BJ (cell line): ENCODE data around the gene PDZD2. TPM values are rescaled to one million over a fixed set of nuclear protein-coding genes. Genes with fewer than 3 reads are reported as not detected.
"Not testable (repeated sequence)": the region's sequence is repeated elsewhere in the genome, so short reads cannot be mapped to it uniquely, and the experiment has no call there.

Experiments used
- CTCF ChIA-PET: fragments of 350-600 bp; formaldehyde crosslinking; extraction: SDS; loops from one replicate; lab custom pipeline; 2021; ENCODE audit warnings: antibody characterized with exemption, inconsistent platforms; lab: Yijun Ruan, JAX
- POLR2A ChIA-PET: fragments of 300-600 bp; sonication (Branson Sonifier 250); formaldehyde crosslinking; extraction: SDS; loops from one replicate; lab custom pipeline; 2021; ENCODE audit warnings: antibody characterized with exemption; lab: Charles Lee
- DNase-seq: peaks from one replicate; pipeline ENCODE4 v3.0.0-alpha.2; 2011; ENCODE audit warnings: low read depth
- H3K27me3 ChIP-seq: 2 replicates; pipeline ENCODE4 v1.6.0; 2011; ENCODE audit warnings: low read length; ENCODE audit not compliant: control insufficient read depth, insufficient read depth
- H3K36me3 ChIP-seq: 2 replicates; pipeline ENCODE4 v1.5.1; 2011; ENCODE audit warnings: low read length; ENCODE audit not compliant: control insufficient read depth, insufficient read depth
- H3K4me3 ChIP-seq: 2 replicates; pipeline ENCODE4 v1.5.1; 2011; ENCODE audit warnings: low read depth, mild to moderate bottlenecking, control low read depth, low read length
- polyA plus RNA-seq: library from polyadenylated mRNA; depleted of rRNA; stranded (reverse); fragments of >200 nt; gene quantifications from 2 replicates; pipeline ENCODE4 v1.2.3, GENCODE V29; 2011
- TF ChIP-seq, protein P1 (sequence below): IDR thresholded peaks from 2 replicates; pipeline ENCODE4 v1.5.1; 2011; ENCODE audit warnings: low read depth, mild to moderate bottlenecking, control low read depth, inconsistent platforms, low read length, moderate library complexity; ENCODE audit not compliant: insufficient read depth

Gene PDZD2
- polyA plus RNA-seq, 1 experiment: 0.06 TPM

DNA sequence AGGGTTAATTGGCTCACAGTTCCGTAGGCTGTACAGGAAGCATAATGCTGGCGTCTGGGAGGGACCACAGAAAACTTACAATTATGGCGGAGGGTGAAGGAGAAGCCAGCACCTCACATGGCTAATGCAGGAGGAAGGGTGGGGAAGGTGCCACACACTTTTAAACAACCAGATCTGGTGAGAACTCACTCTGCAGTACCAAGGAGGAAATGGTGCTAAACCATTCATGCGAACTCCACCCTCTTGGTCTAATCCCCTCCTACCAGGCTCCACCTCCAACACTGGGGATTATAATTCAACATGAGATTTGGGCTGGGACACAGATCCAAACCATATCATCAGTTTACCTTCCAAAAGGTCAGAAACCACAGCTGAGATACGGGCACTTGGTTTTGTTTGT is 122.9 kb downstream of the PDZD2 start:
- POLR2A ChIA-PET: no interaction called here
- CTCF ChIA-PET: no interaction called here
- H3K4me3 ChIP-seq: no peak overlapping the region
- TF ChIP-seq, protein P1, sequence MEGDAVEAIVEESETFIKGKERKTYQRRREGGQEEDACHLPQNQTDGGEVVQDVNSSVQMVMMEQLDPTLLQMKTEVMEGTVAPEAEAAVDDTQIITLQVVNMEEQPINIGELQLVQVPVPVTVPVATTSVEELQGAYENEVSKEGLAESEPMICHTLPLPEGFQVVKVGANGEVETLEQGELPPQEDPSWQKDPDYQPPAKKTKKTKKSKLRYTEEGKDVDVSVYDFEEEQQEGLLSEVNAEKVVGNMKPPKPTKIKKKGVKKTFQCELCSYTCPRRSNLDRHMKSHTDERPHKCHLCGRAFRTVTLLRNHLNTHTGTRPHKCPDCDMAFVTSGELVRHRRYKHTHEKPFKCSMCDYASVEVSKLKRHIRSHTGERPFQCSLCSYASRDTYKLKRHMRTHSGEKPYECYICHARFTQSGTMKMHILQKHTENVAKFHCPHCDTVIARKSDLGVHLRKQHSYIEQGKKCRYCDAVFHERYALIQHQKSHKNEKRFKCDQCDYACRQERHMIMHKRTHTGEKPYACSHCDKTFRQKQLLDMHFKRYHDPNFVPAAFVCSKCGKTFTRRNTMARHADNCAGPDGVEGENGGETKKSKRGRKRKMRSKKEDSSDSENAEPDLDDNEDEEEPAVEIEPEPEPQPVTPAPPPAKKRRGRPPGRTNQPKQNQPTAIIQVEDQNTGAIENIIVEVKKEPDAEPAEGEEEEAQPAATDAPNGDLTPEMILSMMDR: no peak
- DNase-seq: no peak
- H3K36me3 ChIP-seq: no peaks in the 10 kb centered on the region
- H3K27me3 ChIP-seq: peaks cover 5% of the 10 kb centered on the region

DNA sequence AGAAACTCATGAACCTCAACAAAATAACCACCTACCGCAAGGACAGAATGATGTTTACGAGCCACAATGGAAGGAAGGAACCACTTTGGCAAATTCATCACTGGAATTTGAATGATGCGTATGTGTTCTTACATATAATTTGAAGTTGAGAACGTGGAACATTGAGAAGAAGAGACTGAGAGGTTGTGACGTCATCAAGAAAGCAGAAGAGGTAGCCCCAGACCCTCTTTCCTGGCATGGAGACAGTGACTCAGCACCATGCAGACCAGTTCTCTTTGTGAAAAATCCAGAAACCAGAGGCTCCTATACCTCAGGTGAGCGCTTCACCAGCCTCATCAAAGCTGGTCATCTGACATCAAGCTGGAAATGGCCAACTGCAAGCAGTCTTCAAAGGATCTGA is 124.5 kb downstream of the PDZD2 start:
- CTCF ChIA-PET: interaction anchor here (0.9 kb wide), 1 partner anchor 8 kb away, joined by 3 read pairs; no protein-coding TSS in a partner anchor
- TF ChIP-seq, protein P1: no peak
- no peak for DNase-seq
- Histone ChIP-seq H3K4me3 (no peak overlapping the region), H3K36me3 (no peaks in the 10 kb centered on the region), H3K27me3 (peaks cover 3% of the 10 kb centered on the region)
- POLR2A ChIA-PET: no interaction called here

DNA sequence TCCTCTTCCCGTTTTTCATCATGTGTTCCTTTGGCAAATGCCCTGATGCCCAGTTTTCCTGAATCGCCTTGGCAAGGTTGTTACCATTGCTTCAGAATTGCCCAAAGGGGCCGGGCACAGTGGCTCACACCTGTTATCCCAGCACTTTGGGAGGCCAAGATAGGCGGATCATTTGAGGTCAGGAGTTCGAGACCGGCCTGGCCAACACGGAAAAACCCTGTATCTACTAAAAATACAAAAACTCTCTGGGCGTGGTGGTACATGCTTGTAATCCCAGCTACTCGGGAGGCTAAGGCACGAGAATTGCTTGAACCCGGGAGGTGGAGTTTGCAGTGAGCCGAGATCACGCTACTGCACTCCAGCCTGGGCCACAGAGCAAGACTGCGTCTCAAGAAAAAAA is 125.8 kb downstream of the PDZD2 start:
- H3K36me3 ChIP-seq, H3K27me3 ChIP-seq, DNase-seq, H3K4me3 ChIP-seq, POLR2A ChIA-PET, CTCF ChIA-PET: not testable (repeated sequence)

DNA sequence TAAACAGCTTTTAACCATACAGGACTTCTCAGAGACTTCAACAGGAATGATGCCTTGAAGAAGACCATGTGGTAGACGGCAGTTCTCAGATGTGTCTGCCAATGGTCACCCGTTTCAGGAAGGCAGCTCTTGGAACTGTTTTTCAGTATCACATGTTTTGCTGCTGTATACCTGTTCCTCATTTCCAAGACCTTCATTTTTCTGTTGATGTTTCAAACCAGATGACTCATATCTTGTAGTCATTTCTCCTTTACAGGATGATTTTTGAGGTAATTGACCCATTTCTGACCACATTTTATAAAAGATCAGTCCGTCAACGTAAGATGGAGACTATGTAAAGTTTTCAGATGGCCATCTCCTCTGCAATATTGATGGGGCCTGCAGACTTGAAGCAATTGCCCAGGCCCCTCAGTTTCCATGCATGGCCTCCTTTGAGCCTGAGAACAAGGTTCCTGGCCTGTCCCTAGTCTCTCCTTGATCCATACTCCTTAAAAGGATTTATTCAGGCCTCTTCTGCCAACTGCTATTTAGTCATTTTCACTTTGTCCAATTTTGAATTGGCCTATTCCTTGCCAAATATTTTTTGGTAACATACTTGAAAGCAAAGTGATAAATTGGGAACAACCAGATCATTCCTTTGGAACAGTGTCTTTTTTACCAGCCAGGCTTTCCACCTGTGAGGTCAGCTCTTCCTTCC is 128.6 kb downstream of the PDZD2 start:
- Histone ChIP-seq H3K4me3 (no peak overlapping the region), H3K27me3 (peaks cover 3% of the 10 kb centered on the region; the same call in 1 of the 2 replicates), H3K36me3 (no peaks in the 10 kb centered on the region)
- DNase-seq: no peak
- TF ChIP-seq, protein P1: no peak
- ChIA-PET POLR2A (no interaction called here), CTCF (no interaction called here)

DNA sequence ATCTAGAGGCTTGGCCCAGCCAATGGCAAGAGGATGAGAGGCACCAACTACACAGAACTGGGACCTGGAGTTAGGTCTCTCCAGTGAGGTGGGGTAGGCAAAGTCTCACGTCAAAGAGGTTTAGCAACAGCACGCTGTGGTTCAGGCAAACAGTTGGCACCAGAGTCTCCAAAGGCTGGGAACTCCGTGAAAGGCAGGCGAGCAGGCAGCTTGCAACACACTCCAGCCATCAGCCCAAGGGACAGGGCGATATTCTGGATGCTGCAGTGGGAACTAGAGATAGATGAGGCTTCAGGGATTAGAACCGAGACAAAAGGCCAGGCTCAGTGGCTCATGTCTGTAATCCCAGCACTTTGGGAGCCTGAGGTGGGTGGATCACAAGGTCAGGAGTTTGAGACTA is 129.1 kb downstream of the PDZD2 start:
- Histone ChIP-seq H3K27me3 (peaks cover 3% of the 10 kb centered on the region; the same call in 1 of the 2 replicates), H3K36me3 (no peaks in the 10 kb centered on the region), H3K4me3 (no peak overlapping the region)
- POLR2A ChIA-PET: no interaction called here
- TF ChIP-seq, protein P1: no peak
- CTCF ChIA-PET: no interaction called here
- no peak for DNase-seq

DNA sequence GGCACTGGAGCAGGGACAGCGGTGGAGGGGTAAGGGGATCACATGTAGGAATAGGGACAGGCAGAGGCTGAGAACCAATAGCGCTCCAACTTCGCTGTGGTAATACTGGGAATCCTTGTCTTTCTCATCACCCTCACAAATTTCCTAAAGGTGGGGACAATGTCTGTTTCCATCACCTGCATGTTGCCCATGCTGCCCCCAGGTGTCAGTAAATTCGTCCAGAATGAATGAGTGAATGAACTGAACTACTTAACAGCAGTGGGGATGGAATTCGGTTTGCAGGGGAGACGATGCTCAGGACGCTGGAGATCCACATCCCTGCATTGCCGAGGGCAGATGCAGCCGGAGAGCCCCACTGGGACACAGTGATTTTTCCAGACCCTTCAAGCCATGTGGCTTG is 129.9 kb downstream of the PDZD2 start:
- POLR2A ChIA-PET: no interaction called here
- CTCF ChIA-PET: no interaction called here
- H3K4me3 ChIP-seq: no peak overlapping the region
- TF ChIP-seq, protein P1: no peak
- no peaks in the 10 kb centered on the region for H3K36me3 ChIP-seq
- peaks cover 3% of the 10 kb centered on the region; the same call in 1 of the 2 replicates for H3K27me3 ChIP-seq
- DNase-seq: no peak
